SU-DHL-6 (cell line): ENCODE measurements around the gene RPL12.

Experiments used
- EZH2phosphoT487 ChIP-seq: fragments of 200-600 bp; sonication (generic), shearing (Covaris generic); conservative IDR thresholded peaks from 2 replicates; pipeline ENCODE4 v1.6.1; 2018; ENCODE audit warnings: mild to moderate bottlenecking, antibody characterized with exemption, low read length, moderate library complexity, mixed read lengths
- TF ChIP-seq, protein P1 (sequence below): fragments of 200-600 bp; sonication (generic); IDR thresholded peaks from one replicate; pipeline ENCODE4 v1.5.1; 2017; ENCODE audit warnings: antibody characterized with exemption, mild to moderate bottlenecking, low read length, moderate library complexity; ENCODE audit not compliant: insufficient read depth, poor library complexity, severe bottlenecking

DNA sequence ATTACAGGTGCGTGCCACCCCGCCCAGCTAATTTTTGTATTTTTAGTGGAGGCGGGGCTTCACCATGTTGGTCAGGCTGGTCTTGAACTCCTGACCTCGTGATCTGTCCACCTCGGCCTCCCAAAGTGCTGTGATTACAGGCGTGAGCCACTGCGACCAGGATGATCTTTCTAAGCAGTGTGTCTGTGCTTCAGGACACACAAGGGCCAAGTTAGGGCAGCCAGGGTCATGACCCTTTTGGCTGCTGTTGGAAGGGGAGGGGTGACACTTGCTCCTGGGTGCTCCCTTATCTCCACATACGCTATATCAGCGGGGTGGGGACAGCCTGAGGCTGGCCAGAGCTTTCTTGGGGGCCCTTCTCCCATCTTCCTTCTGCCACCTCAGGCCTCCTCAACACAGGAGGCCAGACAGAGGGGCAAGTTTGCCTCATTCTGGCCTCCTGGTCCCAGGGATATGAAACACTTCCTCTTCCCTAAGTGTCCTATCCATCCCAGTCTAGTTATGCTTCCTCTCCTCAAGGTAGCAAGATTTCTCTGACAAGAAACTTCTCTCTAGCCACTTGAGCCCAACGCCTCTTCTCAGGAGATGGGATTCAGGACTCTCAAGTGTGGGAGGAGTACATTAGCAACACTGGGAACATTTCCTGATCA, 28.9 kb downstream of the RPL12 start:
- TF ChIP-seq, protein P1, sequence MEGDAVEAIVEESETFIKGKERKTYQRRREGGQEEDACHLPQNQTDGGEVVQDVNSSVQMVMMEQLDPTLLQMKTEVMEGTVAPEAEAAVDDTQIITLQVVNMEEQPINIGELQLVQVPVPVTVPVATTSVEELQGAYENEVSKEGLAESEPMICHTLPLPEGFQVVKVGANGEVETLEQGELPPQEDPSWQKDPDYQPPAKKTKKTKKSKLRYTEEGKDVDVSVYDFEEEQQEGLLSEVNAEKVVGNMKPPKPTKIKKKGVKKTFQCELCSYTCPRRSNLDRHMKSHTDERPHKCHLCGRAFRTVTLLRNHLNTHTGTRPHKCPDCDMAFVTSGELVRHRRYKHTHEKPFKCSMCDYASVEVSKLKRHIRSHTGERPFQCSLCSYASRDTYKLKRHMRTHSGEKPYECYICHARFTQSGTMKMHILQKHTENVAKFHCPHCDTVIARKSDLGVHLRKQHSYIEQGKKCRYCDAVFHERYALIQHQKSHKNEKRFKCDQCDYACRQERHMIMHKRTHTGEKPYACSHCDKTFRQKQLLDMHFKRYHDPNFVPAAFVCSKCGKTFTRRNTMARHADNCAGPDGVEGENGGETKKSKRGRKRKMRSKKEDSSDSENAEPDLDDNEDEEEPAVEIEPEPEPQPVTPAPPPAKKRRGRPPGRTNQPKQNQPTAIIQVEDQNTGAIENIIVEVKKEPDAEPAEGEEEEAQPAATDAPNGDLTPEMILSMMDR, result no peak
- no peak for TF ChIP-seq EZH2phosphoT487
